GM23248 (cell line): ENCODE measurements around the gene HIVEP3. TPM values are rescaled to one million over a fixed set of nuclear protein-coding genes. Genes with fewer than 3 reads are reported as not detected.

Experiments used
- DNase-seq: peaks from one replicate; pipeline ENCODE4 v3.0.0-alpha.2; 2015
- H2AFZ ChIP-seq: fragments of 200-600 bp; sonication (generic); 2 replicates; pipeline ENCODE4 v1.6.1; 2016; ENCODE audit warnings: antibody characterized with exemption
- H3F3A ChIP-seq: fragments of 200-600 bp; sonication (generic); 2 replicates; pipeline ENCODE4 v1.6.1; 2016; ENCODE audit warnings: mild to moderate bottlenecking, antibody characterized with exemption, mixed run types; ENCODE audit not compliant: insufficient read depth
- H3K27ac ChIP-seq: fragments of 200-600 bp; sonication (generic); 2 replicates; pipeline ENCODE4 v1.5.1; 2016; ENCODE audit warnings: mild to moderate bottlenecking
- H3K27me3 ChIP-seq: fragments of 200-600 bp; sonication (generic); replicated peaks from 2 replicates; pipeline ENCODE4 v1.6.1; 2016; ENCODE audit warnings: mild to moderate bottlenecking; ENCODE audit not compliant: insufficient read depth
- H3K36me3 ChIP-seq: fragments of 200-600 bp; sonication (generic); 2 replicates; pipeline ENCODE4 v1.6.1; 2016; ENCODE audit warnings: low read depth, mild to moderate bottlenecking
- H3K4me1 ChIP-seq: fragments of 200-600 bp; sonication (generic); 2 replicates; pipeline ENCODE4 v1.6.1; 2016; ENCODE audit warnings: mild to moderate bottlenecking; ENCODE audit not compliant: insufficient read depth
- H3K4me2 ChIP-seq: fragments of 200-600 bp; sonication (generic); one replicate; pipeline ENCODE4 v1.6.1; 2016; ENCODE audit warnings: mild to moderate bottlenecking; ENCODE audit not compliant: unreplicated experiment
- H3K4me3 ChIP-seq: fragments of 200-600 bp; sonication (generic); 2 replicates; pipeline ENCODE4 v1.5.1; 2016; ENCODE audit warnings: mild to moderate bottlenecking
- H3K79me2 ChIP-seq: fragments of 200-600 bp; sonication (generic); 2 replicates; pipeline ENCODE4 v1.6.1; 2016; ENCODE audit warnings: mild to moderate bottlenecking; ENCODE audit not compliant: insufficient read depth
- H3K9ac ChIP-seq: fragments of 200-600 bp; sonication (generic); 2 replicates; pipeline ENCODE4 v1.6.1; 2016; ENCODE audit warnings: mild to moderate bottlenecking
- H3K9me2 ChIP-seq: fragments of 200-600 bp; sonication (generic); 2 replicates; pipeline ENCODE4 v1.6.1; 2016; ENCODE audit warnings: mixed run types, mild to moderate bottlenecking, moderate library complexity; ENCODE audit not compliant: insufficient read depth
- H3K9me3 ChIP-seq: fragments of 200-600 bp; sonication (generic); one replicate; pipeline ENCODE4 v1.6.1; 2017; ENCODE audit warnings: low read depth
- H4K20me1 ChIP-seq: fragments of 200-600 bp; sonication (generic); 2 replicates; pipeline ENCODE4 v1.6.0; 2016; ENCODE audit not compliant: insufficient read depth
- EZH2 ChIP-seq: fragments of 200-600 bp; sonication (generic); IDR thresholded peaks from 2 replicates; pipeline ENCODE4 v1.6.1; 2018; ENCODE audit warnings: antibody characterized with exemption, mild to moderate bottlenecking; ENCODE audit not compliant: insufficient read depth, poor library complexity, severe bottlenecking
- EZH2phosphoT487 ChIP-seq: fragments of 200-600 bp; sonication (generic); IDR thresholded peaks from 2 replicates; pipeline ENCODE4 v1.6.1; 2018; ENCODE audit warnings: antibody characterized with exemption, moderate library complexity, mild to moderate bottlenecking, low read depth; ENCODE audit not compliant: insufficient read depth
- WGBS, 2 experiments: methylation state at CpG; one replicate each; pipeline ENCODE4 v1.1.6; 2015 to 2017; ENCODE audit warnings: low lambda C conversion rate in 2 of 2, low coverage in 1 of 2; ENCODE audit errors: missing lambda C conversion rate in 2 of 2; 5-methylcytosine and 5-hydroxymethylcytosine counted together
- in situ Hi-C: fragments of 300-500 bp; cut with MboI; formaldehyde crosslinking; loops from 2 replicates; pipeline ENCODE4 v1.15.0; 2020
- polyA plus RNA-seq: library from polyadenylated mRNA; unstranded; fragments of >200 nt; fragmentation: Nextera tagmentation; extraction: Ambion mirVana; gene quantifications from 2 replicates; pipeline ENCODE4 v1.2.1, GENCODE V29; 2016
- total RNA-seq: library from RNA; depleted of rRNA; stranded (reverse); fragments of >200 nt; shearing (Covaris generic); gene quantifications from 2 replicates; pipeline ENCODE4 v1.2.3, GENCODE V29; 2014

Gene HIVEP3
- total and polyA plus RNA-seq, 2 experiments from 2014 or later = 1.7 to 7.2 TPM

DNA sequence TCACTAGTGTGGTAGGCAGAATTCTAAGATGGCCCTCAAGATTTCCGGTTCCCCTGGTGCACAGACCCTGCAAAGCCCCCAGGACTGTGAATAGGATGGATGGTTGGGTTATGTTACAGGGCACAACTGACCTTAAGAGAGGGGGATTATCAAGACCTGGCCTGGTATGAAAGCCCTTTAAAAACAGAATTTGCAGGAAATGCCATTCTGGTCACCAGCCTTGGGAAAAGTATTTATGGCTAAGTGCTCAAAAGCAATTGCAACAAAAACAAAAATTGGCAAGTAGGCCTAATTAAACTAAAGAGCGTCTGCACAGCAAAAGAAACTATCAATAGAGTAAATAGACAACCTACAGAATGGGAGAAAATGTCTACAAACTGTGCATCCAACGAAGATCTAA, 289.6 kb downstream of the HIVEP3 start:
- H3K9ac ChIP-seq = peak overlapping the region; percentile 10; the same call in 1 of the 2 replicates
- H3K27ac ChIP-seq = peak overlapping the region; percentile 55
- H2AFZ ChIP-seq = no peak overlapping the region
- no peaks in the 10 kb centered on the region for H3K36me3 ChIP-seq
- peaks cover 54% of the 10 kb centered on the region for H3K4me1 ChIP-seq
- no peaks in the 10 kb centered on the region for H3K9me3 ChIP-seq
- H3F3A ChIP-seq = 0 out of 2 replicates have a peak, but pooled peaks cover 8% of the 10 kb centered on the region
- peak; percentile 26 for DNase-seq
- H3K4me2 ChIP-seq = peak overlapping the region; percentile 46
- no peaks in the 10 kb centered on the region for H4K20me1 ChIP-seq
- H3K27me3 ChIP-seq = no peaks in the 10 kb centered on the region
- WGBS, 2 experiments = 97% methylated on average over 3 of the region's 3 CpGs
- in situ Hi-C loops = no loop called here
- no peak for TF ChIP-seq EZH2phosphoT487
- TF ChIP-seq EZH2 = no peak
- H3K9me2 ChIP-seq = no peaks in the 10 kb centered on the region
- H3K4me3 ChIP-seq = no peak overlapping the region
- peaks cover 6% of the 10 kb centered on the region; the same call in 1 of the 2 replicates for H3K79me2 ChIP-seq

DNA sequence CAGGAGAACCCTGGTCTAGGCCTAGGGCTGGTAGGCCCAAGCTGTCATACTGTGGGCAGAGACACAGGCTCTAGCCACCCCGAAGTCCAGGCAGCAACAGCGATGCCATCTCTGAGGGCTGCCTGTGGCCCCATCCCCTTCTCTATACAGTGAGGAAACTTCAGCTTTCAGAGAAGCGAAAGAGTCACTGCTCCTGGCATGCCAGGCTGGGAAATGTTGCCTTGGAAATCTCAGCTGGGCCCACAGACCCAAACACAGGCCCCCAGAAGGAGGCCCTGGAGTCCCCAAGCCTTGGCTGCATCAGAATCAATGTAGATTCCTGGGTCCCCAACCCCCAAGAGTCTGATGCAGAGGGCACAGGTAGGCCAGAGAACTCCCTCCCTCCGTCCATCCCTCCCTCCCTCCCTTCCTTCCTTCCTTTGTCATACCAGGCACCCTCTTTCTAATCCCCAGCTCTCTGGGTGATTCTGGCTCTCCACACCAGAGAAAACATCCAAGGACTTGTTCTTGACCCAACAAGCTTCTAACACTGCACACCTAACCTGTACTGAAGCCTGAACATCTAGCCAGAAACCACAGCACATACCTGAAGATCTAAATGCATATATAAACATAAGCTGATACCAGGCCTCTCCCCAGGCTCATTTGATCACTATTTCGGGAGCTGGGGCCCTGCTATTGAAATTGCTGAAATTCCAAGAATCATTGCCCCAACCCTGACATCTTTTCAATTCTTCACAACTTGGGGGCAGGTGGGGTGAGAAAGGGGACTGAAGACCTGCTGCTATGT, 291.0 kb downstream of the HIVEP3 start:
- 0 out of 2 replicates have a peak, but pooled peaks cover 8% of the 10 kb centered on the region for H3F3A ChIP-seq
- in situ Hi-C loops = no loop called here
- peaks cover 51% of the 10 kb centered on the region for H3K4me1 ChIP-seq
- no peak for DNase-seq
- no peak overlapping the region for H2AFZ ChIP-seq
- no peak overlapping the region for H3K27ac ChIP-seq
- H3K9me2 ChIP-seq = no peaks in the 10 kb centered on the region
- H3K79me2 ChIP-seq = peaks cover 13% of the 10 kb centered on the region; the same call in 1 of the 2 replicates
- no peaks in the 10 kb centered on the region for H4K20me1 ChIP-seq
- WGBS, 2 experiments = 72 to 82% methylated on average over 4 to 5 of the region's 5 CpGs
- TF ChIP-seq EZH2phosphoT487 (no peak), EZH2 (no peak)
- H3K9ac ChIP-seq = no peak overlapping the region
- no peaks in the 10 kb centered on the region for H3K9me3 ChIP-seq
- no peaks in the 10 kb centered on the region for H3K36me3 ChIP-seq
- no peak overlapping the region for H3K4me2 ChIP-seq
- no peak overlapping the region for H3K4me3 ChIP-seq
- no peaks in the 10 kb centered on the region for H3K27me3 ChIP-seq

DNA sequence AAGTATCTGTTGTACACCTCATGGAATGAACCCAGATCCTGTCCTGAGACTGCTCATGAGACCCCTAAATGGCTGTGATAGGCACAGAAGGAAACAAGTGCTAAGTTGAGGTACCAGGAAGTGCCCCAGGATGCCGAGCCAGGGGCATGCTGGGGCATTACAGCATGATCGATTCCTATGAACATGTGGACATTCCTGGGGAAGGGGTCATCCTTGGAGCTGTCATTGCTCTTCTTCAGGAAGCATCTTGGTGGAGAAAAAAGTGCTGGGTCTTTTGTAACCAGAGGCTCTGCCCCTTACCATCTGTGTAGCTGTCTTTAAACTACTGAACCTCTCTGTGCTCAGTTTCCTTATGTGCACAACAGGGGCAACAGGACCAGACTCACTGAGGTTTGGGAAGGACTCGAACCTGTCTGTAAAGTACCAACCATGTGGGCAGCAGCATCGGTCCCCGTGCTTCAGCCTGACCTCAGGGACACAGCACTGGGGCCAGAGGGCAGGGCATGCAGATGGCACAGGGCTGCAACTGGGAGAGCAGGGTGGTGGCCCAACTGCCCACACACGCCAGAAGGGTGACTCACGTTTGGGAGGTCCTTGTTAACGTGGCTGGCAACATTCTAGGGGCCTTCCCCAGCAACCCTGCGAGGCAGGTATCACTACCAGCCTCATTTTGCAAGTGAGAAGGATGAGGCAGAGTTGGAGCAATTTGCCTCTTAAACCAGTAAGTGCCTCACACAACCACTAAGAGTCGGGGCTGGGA, 291.9 kb downstream of the HIVEP3 start:
- H3K27me3 ChIP-seq = no peaks in the 10 kb centered on the region
- H3K9me2 ChIP-seq = no peaks in the 10 kb centered on the region
- no peaks in the 10 kb centered on the region for H4K20me1 ChIP-seq
- DNase-seq = peak; percentile 77
- H3K27ac ChIP-seq = peak overlapping the region; percentile 27; the same call in 1 of the 2 replicates
- no peak overlapping the region for H3K4me3 ChIP-seq
- H3K9ac ChIP-seq = no peak overlapping the region
- H3K4me2 ChIP-seq = peak overlapping the region; percentile 31
- WGBS, 2 experiments = 49 to 59% methylated on average over 10 of the region's 10 CpGs
- H2AFZ ChIP-seq = no peak overlapping the region
- H3F3A ChIP-seq = 0 out of 2 replicates have a peak, but pooled peaks cover 7% of the 10 kb centered on the region
- H3K9me3 ChIP-seq = no peaks in the 10 kb centered on the region
- no peak for TF ChIP-seq EZH2
- TF ChIP-seq EZH2phosphoT487 = no peak
- H3K4me1 ChIP-seq = peaks cover 51% of the 10 kb centered on the region
- H3K79me2 ChIP-seq = peaks cover 13% of the 10 kb centered on the region; the same call in 1 of the 2 replicates
- no peaks in the 10 kb centered on the region for H3K36me3 ChIP-seq
- in situ Hi-C loops = no loop called here

- no peak overlapping the region for H2AFZ ChIP-seq
- no peak overlapping the region for H3K9ac ChIP-seq
- TF ChIP-seq EZH2phosphoT487 (no peak), EZH2 (no peak)
- WGBS, 2 experiments = 20 to 28% methylated on average over 10 of the region's 10 CpGs
- H3K9me3 ChIP-seq = no peaks in the 10 kb centered on the region
- in situ Hi-C loops = no loop called here
- DNase-seq = peak; percentile 75
- no peaks in the 10 kb centered on the region for H4K20me1 ChIP-seq
- H3K36me3 ChIP-seq = no peaks in the 10 kb centered on the region
- H3K27me3 ChIP-seq = no peaks in the 10 kb centered on the region
- peak overlapping the region; percentile 31 for H3K4me2 ChIP-seq
- H3K79me2 ChIP-seq = peaks cover 13% of the 10 kb centered on the region; the same call in 1 of the 2 replicates
- no peak overlapping the region for H3K4me3 ChIP-seq
- H3K4me1 ChIP-seq = peaks cover 48% of the 10 kb centered on the region
- peak overlapping the region; percentile 27; the same call in 1 of the 2 replicates for H3K27ac ChIP-seq
- no peaks in the 10 kb centered on the region for H3K9me2 ChIP-seq
- H3F3A ChIP-seq = 0 out of 2 replicates have a peak, but pooled peaks cover 2% of the 10 kb centered on the region
Measured at GRCh38 chr1:41626146-41626545, 292.6 kb downstream of the HIVEP3 start.
